ENCODE results near the gene EGR4.

EGR4 gene

GRCh38 chr2:73244580-73244979, 48.8 kb downstream of the EGR4 start:
- DNase-seq, result no peak

DNA sequence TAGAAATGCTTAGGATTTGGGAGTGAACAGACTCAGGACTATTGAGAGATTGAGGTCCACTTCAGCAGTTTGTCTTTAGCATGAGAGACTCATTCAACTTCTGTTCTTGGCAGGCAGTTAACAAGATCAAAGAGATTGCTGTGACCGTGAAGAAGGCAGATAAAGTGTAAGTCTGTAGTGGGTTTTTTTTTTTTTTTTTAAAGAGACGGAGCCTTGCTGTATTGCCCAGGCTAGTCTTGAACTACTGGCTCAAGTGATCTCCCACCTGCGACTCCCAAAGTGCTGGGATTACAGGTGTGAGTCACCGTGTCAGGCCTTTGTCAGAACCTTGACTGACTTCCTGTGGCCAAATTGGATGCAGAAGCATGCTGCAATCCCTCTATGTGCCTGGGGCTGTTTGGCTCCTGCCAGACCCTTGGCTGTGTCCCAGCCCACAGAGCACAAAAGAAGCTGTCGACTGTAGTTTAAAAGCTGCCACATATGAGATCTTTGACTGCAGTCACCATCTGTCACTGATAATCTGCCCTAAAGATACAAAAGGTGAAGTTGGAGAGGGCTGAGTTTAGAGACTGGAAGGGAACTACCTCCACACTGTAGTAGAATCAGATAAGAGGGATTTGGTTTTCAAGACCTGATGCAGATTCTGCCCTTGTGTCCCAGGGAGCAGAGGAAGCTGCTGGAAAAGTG, 49.3 kb downstream of the EGR4 start:
- DNase-seq, result no peak
